ENCODE measurements around the gene HADHB.

HADHB gene

GRCh38 chr2:26244309-26245230, at the start of gene HADHB, which contains the start of gene HADHA:
Gene HADHB, plus strand, starts transcription at chr2:26244939. Its CDS starts 9,316 bp downstream, at chr2:26254255.
Gene HADHA, minus strand, starts transcription at chr2:26244632. Its CDS starts 36 bp downstream, at chr2:26244596.
- DNase-seq: peak; percentile 95

GRCh38 chr2:26195040-26195984, 49.4 kb upstream of the HADHB start:
- DNase-seq: no peak
- in situ Hi-C loops (cut with MboI; ENCODE audit: low pct_unique_long_range_greater_than_20kb, low sequenced_read_pairs): no loop called here

More at GRCh38 chr2:26244309-26245230, at the start of gene HADHB, which contains the start of gene HADHA:
- in situ Hi-C loops (cut with MboI; ENCODE audit: low pct_unique_long_range_greater_than_20kb, low sequenced_read_pairs): no loop called here

GRCh38 chr2:26196683-26197418, 47.9 kb upstream of the HADHB start:
- in situ Hi-C loops (cut with MboI; ENCODE audit: low pct_unique_long_range_greater_than_20kb, low sequenced_read_pairs): no loop called here
- peak; percentile 70 for DNase-seq

GRCh38 chr2:26197516-26197915, 47.2 kb upstream of the HADHB start:
- no peak for DNase-seq
- in situ Hi-C loops (cut with MboI; ENCODE audit: low pct_unique_long_range_greater_than_20kb, low sequenced_read_pairs): no loop called here

GRCh38 chr2:26202981-26203490, 41.7 kb upstream of the HADHB start:
- in situ Hi-C loops (cut with MboI; ENCODE audit: low pct_unique_long_range_greater_than_20kb, low sequenced_read_pairs): no loop called here
- DNase-seq: no peak

DNA sequence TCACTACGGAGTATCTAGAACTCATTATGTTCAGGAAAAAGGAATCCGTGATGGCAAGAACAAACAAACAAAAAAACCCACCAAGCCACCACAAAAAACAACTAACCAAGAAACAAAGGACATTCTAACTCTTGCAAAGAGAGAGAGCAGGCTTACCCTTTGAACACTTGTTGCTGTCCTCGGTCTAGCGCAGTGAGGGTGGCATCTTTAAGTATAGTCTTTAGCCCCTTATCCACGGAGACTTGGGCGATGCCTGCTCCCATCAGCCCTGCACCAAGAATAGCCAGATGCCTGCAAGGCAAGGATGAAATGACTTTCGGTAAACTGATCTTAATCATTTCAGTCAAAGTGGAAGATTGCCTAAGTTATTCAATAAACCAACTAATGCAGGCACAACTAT, 40.8 kb upstream of the HADHB start:
- no peak for DNase-seq
- in situ Hi-C loops (cut with MboI; ENCODE audit: low pct_unique_long_range_greater_than_20kb, low sequenced_read_pairs): no loop called here

GRCh38 chr2:26212011-26212410, 32.7 kb upstream of the HADHB start:
- in situ Hi-C loops (cut with MboI; ENCODE audit: low pct_unique_long_range_greater_than_20kb, low sequenced_read_pairs): no loop called here
- DNase-seq: no peak

DNA sequence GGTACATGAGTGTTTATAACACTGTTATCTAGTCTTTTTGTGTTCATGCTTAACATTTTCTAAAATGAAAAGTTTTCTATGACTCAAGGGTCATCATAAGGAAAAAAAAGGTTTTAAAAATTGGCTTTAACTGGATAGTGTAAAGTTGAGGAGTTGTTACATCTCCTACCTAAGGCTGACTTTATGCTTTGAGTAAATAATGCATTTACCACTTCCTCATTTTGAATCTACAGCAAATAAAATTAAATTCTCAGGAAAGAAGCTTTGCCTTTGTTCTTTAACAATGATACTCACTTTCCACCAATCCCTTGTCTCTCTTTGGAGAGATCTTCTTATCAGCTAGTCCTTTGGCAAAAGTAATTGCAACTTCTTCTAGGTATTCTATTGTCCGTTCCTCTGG, 30.0 kb upstream of the HADHB start:
- in situ Hi-C loops (cut with MboI; ENCODE audit: low pct_unique_long_range_greater_than_20kb, low sequenced_read_pairs): no loop called here
- DNase-seq: no peak

DNA sequence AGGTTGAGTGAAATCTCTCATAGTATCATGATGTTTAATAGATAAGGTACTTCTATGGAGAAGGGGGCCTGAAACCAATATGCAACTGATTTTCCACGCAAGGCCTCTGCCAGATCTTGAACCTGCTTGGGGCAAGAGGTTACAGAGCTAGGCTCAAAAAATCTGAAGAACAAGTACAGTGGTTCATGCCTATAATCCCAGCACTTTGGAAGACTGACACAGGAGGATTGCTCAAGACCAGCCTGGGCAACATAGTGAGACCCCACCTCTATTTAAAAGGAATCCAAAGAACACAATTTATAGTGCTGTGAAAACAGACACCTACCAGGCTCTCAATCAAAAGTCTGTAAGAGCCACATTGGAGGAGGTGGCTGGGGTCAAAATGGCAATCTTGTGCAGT, 28.9 kb upstream of the HADHB start:
- in situ Hi-C loops (cut with MboI; ENCODE audit: low pct_unique_long_range_greater_than_20kb, low sequenced_read_pairs): no loop called here
- no peak for DNase-seq

DNA sequence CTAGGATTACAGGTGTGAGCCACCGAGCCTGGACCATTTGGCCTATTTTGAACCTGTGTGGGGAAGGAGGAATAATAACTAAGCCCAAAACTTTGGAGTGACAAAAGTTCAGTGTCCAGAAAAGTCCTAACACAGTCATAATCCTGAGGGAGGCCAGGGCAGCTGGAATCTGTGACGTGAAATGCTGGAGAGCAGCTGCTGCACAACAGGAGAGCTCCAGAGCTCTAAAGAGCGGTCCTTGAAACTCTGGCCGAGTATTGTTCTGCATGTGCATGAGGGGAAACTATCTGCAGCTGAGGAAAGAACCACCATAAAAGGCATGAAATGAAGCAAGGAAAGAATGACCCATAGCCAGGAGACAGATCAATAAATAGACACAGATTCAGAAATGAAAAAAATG, 28.2 kb upstream of the HADHB start:
- DNase-seq: no peak
- in situ Hi-C loops (cut with MboI; ENCODE audit: low pct_unique_long_range_greater_than_20kb, low sequenced_read_pairs): no loop called here

- no peak for DNase-seq
- in situ Hi-C loops (cut with MboI; ENCODE audit: low pct_unique_long_range_greater_than_20kb, low sequenced_read_pairs): no loop called here
These were observed 27.0 kb upstream of the HADHB start for GRCh38 chr2:26217720-26218119.

DNA sequence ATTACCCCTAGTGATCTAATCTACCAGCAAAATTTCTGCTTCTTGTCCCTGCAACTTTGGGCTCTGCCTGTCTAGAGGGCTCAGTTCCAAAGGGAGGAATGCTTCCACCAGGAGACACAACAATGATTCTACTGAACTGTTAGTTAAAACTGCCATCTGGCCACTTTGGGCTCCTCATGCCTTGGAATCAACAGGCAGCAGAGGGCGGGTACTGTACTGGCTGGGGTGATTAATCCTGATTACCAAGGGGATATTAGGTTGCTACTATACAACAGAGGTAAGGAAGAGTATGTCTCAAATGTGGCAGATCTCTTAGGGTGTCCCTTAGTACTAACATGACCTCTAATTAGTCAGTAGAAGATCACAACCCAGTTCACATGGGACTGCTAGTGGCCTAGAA, 21.7 kb upstream of the HADHB start:
- in situ Hi-C loops (cut with MboI; ENCODE audit: low pct_unique_long_range_greater_than_20kb, low sequenced_read_pairs): no loop called here
- no peak for DNase-seq

GRCh38 chr2:26224095-26224494, 20.6 kb upstream of the HADHB start:
- in situ Hi-C loops (cut with MboI; ENCODE audit: low pct_unique_long_range_greater_than_20kb, low sequenced_read_pairs): no loop called here
- DNase-seq: no peak

- no peak for DNase-seq
- in situ Hi-C loops (cut with MboI; ENCODE audit: low pct_unique_long_range_greater_than_20kb, low sequenced_read_pairs): no loop called here
These were observed 15.1 kb upstream of the HADHB start for GRCh38 chr2:26229595-26229994.

DNA sequence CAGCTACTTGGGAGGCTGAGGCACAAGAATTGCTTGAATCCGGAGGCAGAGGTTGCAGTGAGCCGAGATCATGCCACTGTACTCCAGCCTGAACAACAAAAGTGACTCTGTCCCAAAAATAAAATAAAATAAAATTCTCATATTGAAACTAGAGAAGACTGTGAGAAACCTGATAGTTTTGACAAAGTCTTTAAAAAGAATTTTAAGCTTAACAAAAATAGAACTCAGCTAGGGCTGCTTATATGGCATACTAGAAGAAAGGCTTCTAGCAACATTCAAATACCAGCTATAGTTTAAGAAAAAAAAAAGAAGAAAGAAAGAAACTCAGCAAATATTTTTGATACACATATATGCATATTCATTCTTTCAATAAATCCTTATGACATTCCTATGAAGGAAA, 13.9 kb upstream of the HADHB start:
- in situ Hi-C loops (cut with MboI; ENCODE audit: low pct_unique_long_range_greater_than_20kb, low sequenced_read_pairs): no loop called here
- DNase-seq: no peak

DNA sequence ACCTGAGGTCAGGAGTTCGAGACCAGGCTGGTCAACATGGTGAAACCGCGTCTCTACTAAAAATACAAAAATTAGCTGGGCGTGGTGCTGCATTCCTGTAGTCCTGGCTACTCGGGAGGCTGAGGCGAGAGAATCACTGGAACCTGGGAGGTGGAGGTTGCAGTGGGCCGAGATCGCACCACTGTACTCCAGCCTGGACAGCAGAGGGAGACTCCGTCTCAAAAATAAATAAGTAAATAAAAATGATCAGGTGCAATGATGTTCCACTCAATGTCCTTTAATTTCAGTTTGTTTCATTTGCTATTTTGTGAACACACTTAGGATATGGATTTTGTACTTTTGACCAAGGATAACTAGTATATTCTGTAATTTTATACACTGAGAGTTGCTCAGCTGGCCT, 9.7 kb upstream of the HADHB start:
- in situ Hi-C loops (cut with MboI; ENCODE audit: low pct_unique_long_range_greater_than_20kb, low sequenced_read_pairs): no loop called here
- DNase-seq: peak; percentile 26

GRCh38 chr2:26237868-26238267, 6.9 kb upstream of the HADHB start:
- in situ Hi-C loops (cut with MboI; ENCODE audit: low pct_unique_long_range_greater_than_20kb, low sequenced_read_pairs): no loop called here
- no peak for DNase-seq

- in situ Hi-C loops (cut with MboI; ENCODE audit: low pct_unique_long_range_greater_than_20kb, low sequenced_read_pairs): no loop called here
- peak; percentile 16 for DNase-seq
These were observed 6.3 kb upstream of the HADHB start for GRCh38 chr2:26238311-26238958.
